ENCODE measurements around the gene MIPEP. TPM values are rescaled to one million over a fixed set of nuclear protein-coding genes. Genes with fewer than 3 reads are reported as not detected.

Gene MIPEP
- total RNA-seq, 2 donors from 2014 or later, result 12.1 to 15.2 TPM

- Mint-ChIP-seq H3K4me1 (ENCODE audit: low read depth) (peaks cover 17% of the 10 kb centered on the region), H3K9me3 (no peaks in the 10 kb centered on the region), H3K36me3 (ENCODE audit: insufficient read depth in 2 of 2) (no peaks in the 10 kb centered on the region), H3K4me3 (no peak overlapping the region), H3K27me3 (ENCODE audit: low read depth) (no peaks in the 10 kb centered on the region), H3K27ac (no peak overlapping the region)
- DNase-seq, result no peak
- no peak for ATAC-seq (replicated peaks in 1 of 2)
Observed at GRCh38 chr13:23692816-23693215, 196.4 kb downstream of the MIPEP start.

DNA sequence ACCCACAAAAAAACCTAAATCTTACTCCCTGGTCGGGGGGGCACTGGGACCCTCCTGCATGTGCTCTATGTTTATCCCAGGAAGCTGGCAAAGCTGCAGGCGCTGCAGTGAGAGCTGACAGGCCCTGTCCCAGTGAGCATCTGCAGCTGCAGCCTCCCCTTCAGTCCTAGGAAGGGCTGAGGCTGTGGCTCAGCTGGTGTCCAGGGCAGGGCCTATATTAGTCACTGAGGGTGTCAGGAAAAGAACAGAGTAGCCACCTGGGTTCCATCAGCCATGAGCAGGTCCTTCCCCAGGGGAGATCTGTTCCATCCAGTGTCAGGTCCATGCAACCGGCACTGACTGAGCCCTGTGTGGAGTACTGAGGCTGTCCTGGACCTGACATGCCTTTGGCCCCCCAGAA, 198.5 kb downstream of the MIPEP start:
- DNase-seq (no peak), ATAC-seq (replicated peaks in 1 of 2) (no peak)
- no peak overlapping the region for H3K4me3 Mint-ChIP-seq
- H3K27me3 Mint-ChIP-seq (ENCODE audit: low read depth), result no peaks in the 10 kb centered on the region
- H3K9me3 Mint-ChIP-seq, result peaks cover 0 to 2% of the 10 kb centered on the region in 2 donors
- no peak overlapping the region for H3K27ac Mint-ChIP-seq
- H3K36me3 Mint-ChIP-seq (ENCODE audit: insufficient read depth in 2 of 2), result peaks cover 1 to 2% of the 10 kb centered on the region in 2 donors
- H3K4me1 Mint-ChIP-seq (ENCODE audit: low read depth), result peaks cover under 1% of the 10 kb centered on the region

GRCh38 chr13:23688336-23688735, 200.9 kb downstream of the MIPEP start:
- Mint-ChIP-seq H3K27me3 (ENCODE audit: low read depth) (no peaks in the 10 kb centered on the region), H3K27ac (no peak overlapping the region), H3K36me3 (ENCODE audit: insufficient read depth in 2 of 2) (peaks cover 1 to 6% of the 10 kb centered on the region in 2 donors), H3K4me1 (ENCODE audit: low read depth) (no peaks in the 10 kb centered on the region), H3K4me3 (no peak overlapping the region), H3K9me3 (peaks cover 0 to 4% of the 10 kb centered on the region in 2 donors)
- DNase-seq (no peak), ATAC-seq (replicated peaks in 1 of 2) (no peak)

DNA sequence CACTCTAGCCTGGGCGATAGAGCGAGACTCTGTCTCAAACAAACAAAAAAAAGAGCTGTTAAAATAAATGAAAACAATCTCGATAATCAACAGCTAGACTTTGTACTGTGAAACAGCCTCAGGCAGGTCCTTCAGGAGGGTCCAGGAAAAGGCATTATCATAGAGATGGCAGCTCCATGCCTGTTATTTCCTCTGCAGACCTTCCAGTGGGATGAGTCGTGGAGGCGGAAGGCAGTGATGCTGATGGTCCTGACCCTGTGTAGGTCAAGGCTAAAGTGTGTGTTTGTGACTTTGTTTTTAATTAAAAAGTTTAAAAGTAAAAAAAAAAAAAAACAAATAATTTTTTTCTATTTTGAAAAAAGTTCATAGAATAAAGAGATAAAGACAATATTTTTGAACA, 201.6 kb downstream of the MIPEP start:
- peaks cover 0 to 6% of the 10 kb centered on the region in 2 donors for H3K9me3 Mint-ChIP-seq
- no peak for DNase-seq
- no peak overlapping the region for H3K4me3 Mint-ChIP-seq
- H3K4me1 Mint-ChIP-seq (ENCODE audit: low read depth), result no peaks in the 10 kb centered on the region
- no peaks in the 10 kb centered on the region for H3K27me3 Mint-ChIP-seq (ENCODE audit: low read depth)
- peaks cover 1 to 10% of the 10 kb centered on the region in 2 donors for H3K36me3 Mint-ChIP-seq (ENCODE audit: insufficient read depth in 2 of 2)
- no peak overlapping the region for H3K27ac Mint-ChIP-seq
- no peak for ATAC-seq (replicated peaks in 1 of 2)

DNA sequence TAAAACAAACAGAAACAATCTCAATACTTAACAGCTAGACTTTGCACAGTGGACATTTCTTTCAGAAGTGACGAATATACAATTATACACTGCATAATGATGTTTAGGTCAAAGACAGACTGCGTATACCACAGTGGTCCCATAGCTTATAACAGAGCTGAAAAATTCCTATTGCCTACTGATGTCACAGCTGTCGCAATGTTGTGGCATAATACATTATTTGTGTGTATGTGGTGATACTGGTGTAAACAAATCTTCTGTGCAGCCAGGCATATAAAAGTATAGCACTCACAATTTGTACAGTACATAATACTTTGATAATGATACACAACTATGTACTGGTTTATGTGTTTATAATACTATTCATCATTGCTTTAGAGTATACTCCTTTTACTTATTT, 202.3 kb downstream of the MIPEP start:
- H3K27me3 Mint-ChIP-seq (ENCODE audit: low read depth), result no peaks in the 10 kb centered on the region
- ATAC-seq (replicated peaks in 1 of 2) (no peak), DNase-seq (no peak)
- no peaks in the 10 kb centered on the region for H3K4me1 Mint-ChIP-seq (ENCODE audit: low read depth)
- H3K36me3 Mint-ChIP-seq (ENCODE audit: insufficient read depth in 2 of 2), result peaks cover 1 to 10% of the 10 kb centered on the region in 2 donors
- no peak overlapping the region for H3K4me3 Mint-ChIP-seq
- H3K27ac Mint-ChIP-seq, result no peak overlapping the region
- H3K9me3 Mint-ChIP-seq, result peaks cover 2 to 6% of the 10 kb centered on the region in 2 donors

DNA sequence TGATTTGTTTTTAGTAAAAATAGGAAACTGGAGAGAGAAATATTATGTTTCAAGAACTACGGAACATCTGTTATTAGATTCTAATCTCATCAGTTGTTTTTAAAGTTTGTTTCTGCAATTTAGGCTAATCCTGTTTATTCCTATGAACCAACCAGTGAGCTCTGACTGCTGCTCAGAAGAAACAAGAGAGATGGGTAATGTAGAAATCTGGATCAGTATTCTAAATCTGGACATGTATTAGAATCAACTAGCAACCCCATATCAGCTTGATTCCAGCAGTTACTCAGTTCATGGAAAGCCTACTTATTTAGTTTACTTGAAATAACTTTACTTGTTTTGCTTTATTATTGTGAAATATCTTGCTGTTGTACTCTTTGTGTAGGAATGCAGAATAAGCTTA, 203.8 kb downstream of the MIPEP start:
- ATAC-seq (replicated peaks in 1 of 2), result no peak
- Mint-ChIP-seq H3K9me3 (peaks cover 2 to 6% of the 10 kb centered on the region in 2 donors), H3K4me3 (no peak overlapping the region), H3K27ac (no peak overlapping the region), H3K36me3 (ENCODE audit: insufficient read depth in 2 of 2) (peaks cover 1 to 10% of the 10 kb centered on the region in 2 donors), H3K27me3 (ENCODE audit: low read depth) (no peaks in the 10 kb centered on the region), H3K4me1 (ENCODE audit: low read depth) (no peaks in the 10 kb centered on the region)
- DNase-seq, result no peak

GRCh38 chr13:23684647-23685046, 204.6 kb downstream of the MIPEP start:
- Mint-ChIP-seq H3K36me3 (ENCODE audit: insufficient read depth in 2 of 2) (peaks cover 1 to 10% of the 10 kb centered on the region in 2 donors), H3K9me3 (peaks cover 2 to 6% of the 10 kb centered on the region in 2 donors), H3K27ac (no peak overlapping the region), H3K27me3 (ENCODE audit: low read depth) (no peaks in the 10 kb centered on the region), H3K4me3 (no peak overlapping the region), H3K4me1 (ENCODE audit: low read depth) (peaks cover 2% of the 10 kb centered on the region)
- DNase-seq (no peak), ATAC-seq (replicated peaks in 1 of 2) (no peak)

GRCh38 chr13:23683084-23683483, 206.1 kb downstream of the MIPEP start:
- H3K4me1 Mint-ChIP-seq (ENCODE audit: low read depth), result peaks cover 14% of the 10 kb centered on the region
- no peak overlapping the region for H3K27ac Mint-ChIP-seq
- ATAC-seq (replicated peaks in 1 of 2) (no peak), DNase-seq (no peak)
- peaks cover 2 to 6% of the 10 kb centered on the region in 2 donors for H3K9me3 Mint-ChIP-seq
- H3K4me3 Mint-ChIP-seq, result no peak overlapping the region
- H3K27me3 Mint-ChIP-seq (ENCODE audit: low read depth), result no peaks in the 10 kb centered on the region
- peaks cover 1 to 10% of the 10 kb centered on the region in 2 donors for H3K36me3 Mint-ChIP-seq (ENCODE audit: insufficient read depth in 2 of 2)

- ATAC-seq (replicated peaks in 1 of 2) (no peak), DNase-seq (no peak)
- Mint-ChIP-seq H3K4me3 (no peak overlapping the region), H3K27me3 (ENCODE audit: low read depth) (no peaks in the 10 kb centered on the region), H3K36me3 (ENCODE audit: insufficient read depth in 2 of 2) (peaks cover 0 to 10% of the 10 kb centered on the region in 2 donors), H3K9me3 (peaks cover 2 to 6% of the 10 kb centered on the region in 2 donors), H3K4me1 (ENCODE audit: low read depth) (peaks cover 14% of the 10 kb centered on the region), H3K27ac (no peak overlapping the region)
Observed at GRCh38 chr13:23680845-23681669, 208.1 kb downstream of the MIPEP start.

Other genes with a start within 250 kb of the MIPEP start
- not detected for gene C1QTNF9B, start 8.1 kb upstream of the MIPEP start, total RNA-seq